ENCODE results near the gene YPEL1.

YPEL1 gene

GRCh38 chr22:21651521-21652009 lies 84.0 kb downstream of the YPEL1 start:
- DNase-seq = no peak

GRCh38 chr22:21650823-21651520 lies 84.6 kb downstream of the YPEL1 start:
- DNase-seq = no peak

- no peak for DNase-seq
Observed at GRCh38 chr22:21650280-21650679, 85.3 kb downstream of the YPEL1 start.

Data from midbrain (tissue), 1 donor.